HepG2 (cell line): ENCODE data around the gene SMCHD1. TPM values are rescaled to one million over a fixed set of nuclear protein-coding genes. Genes with fewer than 3 reads are reported as not detected.

Source experiments
- ARID3A ChIP-seq: IDR thresholded peaks from 2 replicates; pipeline ENCODE4 v1.6.1; 2012; ENCODE audit warnings: low read depth, low read length, improper control_type of control experiment
- CBX2 ChIP-seq, 2 experiments: fragments of 200-600 bp in 1 of 2; sonication (generic); formaldehyde crosslinking in 1 of 2; IDR thresholded peaks; 2 replicates each; pipeline versions ENCODE4 v1.7.0 to v1.8.1; 2018 to 2022; ENCODE audit warnings: low read depth in 2 of 2, low read length in 1 of 2, mild to moderate bottlenecking in 1 of 2, missing genetic modification reagents in 1 of 2
- CEBPG ChIP-seq: IDR thresholded peaks from 2 replicates; pipeline ENCODE4 v1.6.1; 2016
- DR1 ChIP-seq: sonication (generic); formaldehyde crosslinking; IDR thresholded peaks from 2 replicates; pipeline ENCODE4 v1.8.0; 2021; ENCODE audit warnings: mild to moderate bottlenecking, missing genetic modification reagents, inconsistent platforms
- ETV6 ChIP-seq: sonication (generic); formaldehyde crosslinking; conservative IDR thresholded peaks from 2 replicates; pipeline ENCODE4 v1.4.0; 2020; ENCODE audit warnings: missing genetic modification reagents
- IRF1 ChIP-seq: sonication (generic); formaldehyde crosslinking; IDR thresholded peaks from 2 replicates; pipeline ENCODE4 v1.4.0; 2020; ENCODE audit warnings: low read depth, mild to moderate bottlenecking, missing genetic modification reagents
- PRDM4 ChIP-seq: sonication (generic); formaldehyde crosslinking; IDR thresholded peaks from 2 replicates; pipeline ENCODE4 v1.9.0; 2021; ENCODE audit warnings: missing genetic modification reagents, borderline replicate concordance
- RBM39 ChIP-seq: fragments of 200-400 bp; formaldehyde crosslinking; IDR thresholded peaks from one replicate; pipeline ENCODE4 v1.6.1; 2018; ENCODE audit warnings: antibody characterized with exemption, mild to moderate bottlenecking, low read depth, low read length; ENCODE audit not compliant: poor library complexity, severe bottlenecking
- ZHX1 ChIP-seq: sonication (generic); formaldehyde crosslinking; IDR thresholded peaks from 2 replicates; pipeline ENCODE4 v1.8.1; 2022; ENCODE audit warnings: low read depth, mild to moderate bottlenecking, missing genetic modification reagents
- ZNF232 ChIP-seq: sonication (generic); formaldehyde crosslinking; IDR thresholded peaks from 2 replicates; pipeline ENCODE4 v1.4.0; 2020; ENCODE audit warnings: missing genetic modification reagents, borderline replicate concordance
- ZNF503 ChIP-seq: sonication (generic); formaldehyde crosslinking; IDR thresholded peaks from 2 replicates; pipeline ENCODE4 v1.4.0; 2020; ENCODE audit warnings: missing genetic modification reagents
- ZNF574 ChIP-seq: sonication (generic); formaldehyde crosslinking; IDR thresholded peaks from 2 replicates; pipeline ENCODE4 v1.4.0; 2020; ENCODE audit warnings: missing genetic modification reagents
- ZSCAN9 ChIP-seq: IDR thresholded peaks from 2 replicates; pipeline ENCODE4 v1.6.1; 2016; ENCODE audit warnings: borderline replicate concordance
- polyA plus RNA-seq, 8 experiments: library from polyadenylated mRNA; depleted of rRNA in 3 of 8; stranded (reverse) in 7 of 8; unstranded in 1 of 8; fragments of >200 nt; fragmentation: Illumina TruSeq in 4 of 8; extraction: Trizol in 4 of 8; gene quantifications; 2 replicates each; pipeline versions ENCODE4 v1.2.1 to v1.2.3, GENCODE V29; 2011 to 2016; ENCODE audit warnings: low read depth in 4 of 8, missing spikeins in 1 of 8, mixed read lengths in 1 of 8; ENCODE audit not compliant: insufficient read depth in 1 of 8
- total RNA-seq, 5 experiments: library from RNA; depleted of rRNA; stranded (reverse); fragments of >200 nt; fragmentation: Illumina TruSeq; extraction: Trizol; gene quantifications; 2 replicates each; pipeline ENCODE4 v1.2.3, GENCODE V29; 2016; ENCODE audit warnings: low read depth in 1 of 5

The SMCHD1 gene
- total and polyA plus RNA-seq, 2 of the 13 experiments (the other 11 are each of a cell fraction or from before 2014, with no cell fraction given), result 21.4 to 93.6 TPM

- peak; percentile 96 for TF ChIP-seq RBM39
- TF ChIP-seq CEBPG (CRISPR knock-in tag), result no peak
- peak; percentile 74 for TF ChIP-seq ZNF232 (CRISPR knock-in tag)
- no peak for TF ChIP-seq CBX2 (IDR thresholded peaks at IDR 0.05; ENCODE audit: low read depth, low read length)
- TF ChIP-seq CBX2 (CRISPR knock-in tag; IDR thresholded peaks at IDR 0.05; ENCODE audit: low read depth), result 0 out of 2 replicates have a peak, but pooled peaks have one; percentile 68
- no peak; the same call in 1 of the 2 replicates for TF ChIP-seq DR1 (CRISPR knock-in tag)
- no peak for TF ChIP-seq ETV6 (CRISPR knock-in tag)
- peak; percentile 67 for TF ChIP-seq ZNF574 (CRISPR knock-in tag)
- TF ChIP-seq ZHX1 (CRISPR knock-in tag), result peak; percentile 53; the same call in 1 of the 2 replicates
- no peak; the same call in 1 of the 2 replicates for TF ChIP-seq PRDM4 (CRISPR knock-in tag)
- no peak for TF ChIP-seq ARID3A
- TF ChIP-seq IRF1 (CRISPR knock-in tag), result 0 out of 2 replicates have a peak, but pooled peaks have one; percentile 49
- TF ChIP-seq ZSCAN9 (CRISPR knock-in tag), result no peak
- TF ChIP-seq ZNF503 (CRISPR knock-in tag), result no peak; the same call in 1 of the 2 replicates
Measured at GRCh38 chr18:2655178-2655953, at the start of gene SMCHD1 (continued).
